GM12878 (cell line): ENCODE results near the gene ALAS1. TPM values are rescaled to one million over a fixed set of nuclear protein-coding genes. Genes with fewer than 3 reads are reported as not detected.

Source experiments
- ATAC-seq: fragments of 200-7000 bp; cut with Tn5 transposase; 3 replicates; pipeline ENCODE4 v1.9.1; 2020; ENCODE audit warnings: mild to moderate bottlenecking, moderate library complexity
- BruUV-seq: library from RNA; stranded (reverse); fragments of 400-500 nt; replicated peaks from 2 replicates; lab custom pipeline; 2021; lab: Mats Ljungman, UMichigan
- CTCF ChIA-PET: fragments of 300-600 bp; sonication (Branson Sonifier 250); formaldehyde crosslinking; extraction: SDS; loops from one replicate; lab custom pipeline; 2021; ENCODE audit warnings: inconsistent platforms; lab: Yijun Ruan, JAX
- POLR2A ChIA-PET: fragments of 350-600 bp; formaldehyde crosslinking; extraction: SDS; loops from one replicate; lab custom pipeline; 2021; ENCODE audit warnings: inconsistent platforms; lab: Charles Lee
- RAD21 ChIA-PET: fragments of 300-600 bp; sonication (Branson Sonifier 250); formaldehyde crosslinking; loops from one replicate; lab custom pipeline; 2023; ENCODE audit warnings: antibody characterized with exemption; ENCODE audit not compliant: unreplicated experiment; lab: Charles Lee
- SMC1A ChIA-PET: fragments of 300-600 bp; sonication (Branson Sonifier 250); formaldehyde crosslinking; loops from one replicate; lab custom pipeline; 2023; ENCODE audit not compliant: unreplicated experiment, uncharacterized antibody; lab: Charles Lee
- DNase-seq: peaks from one replicate; pipeline ENCODE4 v3.0.0-alpha.2; 2011; ENCODE audit warnings: low read depth, low spot score
- FAIRE-seq: peaks from 3 replicates; lab custom pipeline; 2011; peaks lifted over from hg19 to GRCh38; lab: Jason Lieb, UNC
- H2AFZ ChIP-seq: 2 replicates; pipeline ENCODE4 v1.6.0; 2011; ENCODE audit warnings: low read depth, low read length, control low read depth; ENCODE audit not compliant: control insufficient read depth
- H3K27ac ChIP-seq: 2 replicates; pipeline ENCODE4 v1.5.1; 2011; ENCODE audit warnings: control low read depth; ENCODE audit not compliant: control insufficient read depth, insufficient read depth
- H3K27me3 ChIP-seq, 2 experiments: replicated peaks in 1 of 2; 2 replicates each; pipeline versions ENCODE4 v1.6.0 to v1.6.1; 2011; ENCODE audit warnings: low read length in 1 of 2; ENCODE audit not compliant: control insufficient read depth in 2 of 2, insufficient read depth in 2 of 2
- H3K36me3 ChIP-seq, 2 experiments: 2 replicates each; pipeline ENCODE4 v1.5.1; 2011; ENCODE audit warnings: low read length in 1 of 2; ENCODE audit not compliant: control insufficient read depth in 2 of 2, insufficient read depth in 2 of 2
- H3K4me1 ChIP-seq: 2 replicates; pipeline ENCODE4 v1.6.1; 2011; ENCODE audit warnings: mild to moderate bottlenecking, low read length, moderate library complexity, mixed read lengths; ENCODE audit not compliant: control insufficient read depth, insufficient read depth
- H3K4me2 ChIP-seq: 2 replicates; pipeline ENCODE4 v1.6.0; 2011; ENCODE audit warnings: control low read depth; ENCODE audit not compliant: control insufficient read depth, insufficient read depth
- H3K4me3 ChIP-seq: fragments of 200-600 bp; sonication (generic); 2 replicates; pipeline ENCODE4 v1.5.1; 2016
- H3K79me2 ChIP-seq: 2 replicates; pipeline ENCODE4 v1.6.0; 2011; ENCODE audit warnings: low read length; ENCODE audit not compliant: control insufficient read depth, insufficient read depth
- H3K9ac ChIP-seq: 2 replicates; pipeline ENCODE4 v1.8.0; 2011; ENCODE audit warnings: low read length, control low read depth, mixed read lengths; ENCODE audit not compliant: control insufficient read depth, insufficient read depth
- H3K9me3 ChIP-seq: replicated peaks from 3 replicates; pipeline ENCODE4 v1.5.1; 2011; ENCODE audit warnings: mild to moderate bottlenecking, low read length; ENCODE audit not compliant: control insufficient read depth, insufficient read depth
- H4K20me1 ChIP-seq: 2 replicates; pipeline ENCODE4 v1.6.0; 2011; ENCODE audit not compliant: control insufficient read depth, insufficient read depth
- ATF3 ChIP-seq: IDR thresholded peaks from 2 replicates; pipeline ENCODE4 v1.6.1; 2011; ENCODE audit warnings: low read depth, mild to moderate bottlenecking, low read length, moderate library complexity, borderline replicate concordance; ENCODE audit errors: extremely low read depth
- BRCA1 ChIP-seq: IDR thresholded peaks from 2 replicates; pipeline ENCODE4 v1.6.1; 2011; ENCODE audit warnings: low read depth, low read length, improper control_type of control experiment
- E4F1 ChIP-seq: fragments of 450-650 bp; IDR thresholded peaks from 2 replicates; pipeline ENCODE4 v1.6.1; 2018; ENCODE audit warnings: borderline replicate concordance, mild to moderate bottlenecking; ENCODE audit not compliant: partially characterized antibody
- EGR1 ChIP-seq, 2 experiments: IDR thresholded peaks; 1 replicate in 1 of 2; 2 replicates in 1 of 2; pipeline ENCODE4 v1.6.1; 2011 to 2012; ENCODE audit warnings: low read depth in 2 of 2, low read length in 2 of 2, borderline replicate concordance in 1 of 2, mild to moderate bottlenecking in 1 of 2, moderate library complexity in 1 of 2
- ESRRA ChIP-seq: IDR thresholded peaks from 2 replicates; pipeline ENCODE4 v1.6.1; 2012; ENCODE audit warnings: mild to moderate bottlenecking, low read length, improper control_type of control experiment
- JUND ChIP-seq: IDR thresholded peaks from 2 replicates; pipeline ENCODE4 v1.6.1; 2012; ENCODE audit warnings: low read depth, mild to moderate bottlenecking, low read length, improper control_type of control experiment, moderate library complexity
- POU2F2 ChIP-seq: IDR thresholded peaks from 3 replicates; pipeline ENCODE4 v1.6.1; 2011; ENCODE audit warnings: low read depth, mild to moderate bottlenecking, low read length, borderline replicate concordance
- SUZ12 ChIP-seq: fragments of 200-600 bp; sonication (generic); IDR thresholded peaks from one replicate; pipeline ENCODE4 v1.6.1; 2018; ENCODE audit warnings: antibody characterized with exemption, mild to moderate bottlenecking; ENCODE audit not compliant: unreplicated experiment
- TCF3 ChIP-seq: IDR thresholded peaks from 2 replicates; pipeline ENCODE4 v1.6.1; 2012; ENCODE audit warnings: low read depth, mild to moderate bottlenecking, low read length, borderline replicate concordance; ENCODE audit not compliant: insufficient read depth
- WGBS: methylation state at CpG from one replicate; pipeline ENCODE4 v1.1.6; 2016; ENCODE audit warnings: low lambda C conversion rate; ENCODE audit not compliant: insufficient replicate concordance, insufficient coverage; ENCODE audit errors: missing lambda C conversion rate; 5-methylcytosine and 5-hydroxymethylcytosine counted together
- in situ Hi-C: fragments of 300-500 bp; cut with MboI; formaldehyde crosslinking; loops from 9 replicates; pipeline ENCODE4 v1.14.3; 2018; ENCODE audit warnings: mixed read lengths
- intact Hi-C: fragments of 100-400 bp; cut with micrococcal nuclease; formaldehyde crosslinking; loops from one replicate; pipeline ENCODE4 v1.14.2; 2022; ENCODE audit not compliant: unreplicated experiment
- polyA plus RNA-seq, 11 experiments: library from polyadenylated mRNA; depleted of rRNA in 4 of 11; unstranded in 6 of 11; stranded (reverse) in 5 of 11; fragments of >200 nt; fragmentation: Nextera tagmentation in 4 of 11; fragmentation: Illumina TruSeq in 1 of 11; extraction: Ambion mirVana in 4 of 11; extraction: Trizol in 1 of 11; gene quantifications; 1 replicate in 1 of 11; 2 replicates in 10 of 11; pipeline versions ENCODE4 v1.2.1 to v1.2.3, GENCODE V29; 2011 to 2016; ENCODE audit warnings: inconsistent platforms in 2 of 11, missing spikeins in 2 of 11, low read depth in 1 of 11
- total RNA-seq, 4 experiments: library from RNA; depleted of rRNA in 3 of 4; stranded (reverse); fragments of >200 nt in 3 of 4; fragmentation: Illumina TruSeq in 1 of 4; extraction: Trizol in 1 of 4; gene quantifications; 2 replicates each; pipeline versions ENCODE4 v1.2.1 to v1.2.3, GENCODE V29; 2013 to 2021

The ALAS1 gene
- total and polyA plus RNA-seq, 10 of the 15 experiments (the other 5 are each of a cell fraction or from before 2014, with no cell fraction given) = 69.9 to 115 (median 94.1) TPM

- DNase-seq (no peak), ATAC-seq (no peak), FAIRE-seq (no peak)
- RAD21 ChIA-PET = interaction anchor here (1.0 to 2.1 kb wide), 3 partner anchors 10 to 104 kb away, joined by 4 to 10 read pairs (median 7); partner anchors contain the start of gene TLR9
- intact Hi-C loops (no loop called here), in situ Hi-C loops (loop anchor here (5.0 kb wide), 1 partner anchor 108 kb away; no protein-coding TSS in a partner anchor)
- Histone ChIP-seq H3K4me3 (no peak overlapping the region), H3K4me1 (peaks cover 17% of the 10 kb centered on the region), H3K4me2 (no peak overlapping the region), H3K36me3 (peaks cover 10 to 17% of the 10 kb centered on the region in 2 experiments), H3K79me2 (peaks cover 31% of the 10 kb centered on the region), H3K9ac (no peak overlapping the region), H3K9me3 (no peaks in the 10 kb centered on the region), H3K27ac (no peak overlapping the region), H4K20me1 (no peaks in the 10 kb centered on the region), H3K27me3 (no peaks in the 10 kb centered on the region), H2AFZ (no peak overlapping the region)
- CTCF ChIA-PET = interaction anchor here (0.7 to 5.7 kb wide), 8 partner anchors 9 to 134 kb away, joined by 3 to 67 read pairs (median 5); partner anchors contain the start of genes GLYCTK and TLR9
- SMC1A ChIA-PET = interaction anchor here (0.8 to 4.2 kb wide), 11 partner anchors 9 to 105 kb away, joined by 3 to 18 read pairs (median 3); partner anchors contain the start of genes GLYCTK and TLR9
- 88% methylated on average over 12 of the region's 15 CpGs for WGBS
- no TSS peak for BruUV-seq
- TF ChIP-seq BRCA1 = no peak
- TF ChIP-seq E4F1 = no peak
- no peak for TF ChIP-seq TCF3
- TF ChIP-seq SUZ12 = no peak
- TF ChIP-seq JUND = no peak
- TF ChIP-seq EGR1 (IDR thresholded peaks at IDR 0.05; ENCODE audit: borderline replicate concordance in 1 of 2, low read depth in 2 of 2, low read length in 2 of 2) = no peak
- TF ChIP-seq POU2F2 = no peak
- TF ChIP-seq ESRRA = no peak
- no peak for TF ChIP-seq ATF3
- POLR2A ChIA-PET = interaction anchor here (0.6 to 0.9 kb wide), 5 partner anchors 9 to 44 kb away, joined by 3 to 4 read pairs (median 3); partner anchors contain the start of gene TLR9
Measured at GRCh38 chr3:52234516-52235447, 36.8 kb downstream of the ALAS1 start.
